ENCODE measurements around the gene UTP3. TPM values are rescaled to one million over a fixed set of nuclear protein-coding genes. Genes with fewer than 3 reads are reported as not detected.

Gene UTP3
- total RNA-seq, 1 donor from 2014 or later = 26.1 TPM

Other genes starting within 250 kb of the UTP3 start
- gene MUC7, start 216.3 kb upstream of the UTP3 start, total RNA-seq = not detected
- gene AMTN, start 170.0 kb upstream of the UTP3 start, total RNA-seq = not detected
- gene AMBN, start 96.3 kb upstream of the UTP3 start, total RNA-seq = not detected
- gene ENAM, start 59.8 kb upstream of the UTP3 start, total RNA-seq = not detected
- gene JCHAIN, start 22.0 kb upstream of the UTP3 start, total RNA-seq = 9.4 TPM
- gene RUFY3, start 33.4 kb downstream of the UTP3 start, total RNA-seq = 54.8 TPM
- gene GRSF1, start 151.4 kb downstream of the UTP3 start, total RNA-seq = 55.6 TPM
- gene MOB1B, start 213.8 kb downstream of the UTP3 start, total RNA-seq = 20.3 TPM

All from mesenteric fat pad (tissue), 1 donor.